ENCODE measurements around the gene DCTN3.

DNA sequence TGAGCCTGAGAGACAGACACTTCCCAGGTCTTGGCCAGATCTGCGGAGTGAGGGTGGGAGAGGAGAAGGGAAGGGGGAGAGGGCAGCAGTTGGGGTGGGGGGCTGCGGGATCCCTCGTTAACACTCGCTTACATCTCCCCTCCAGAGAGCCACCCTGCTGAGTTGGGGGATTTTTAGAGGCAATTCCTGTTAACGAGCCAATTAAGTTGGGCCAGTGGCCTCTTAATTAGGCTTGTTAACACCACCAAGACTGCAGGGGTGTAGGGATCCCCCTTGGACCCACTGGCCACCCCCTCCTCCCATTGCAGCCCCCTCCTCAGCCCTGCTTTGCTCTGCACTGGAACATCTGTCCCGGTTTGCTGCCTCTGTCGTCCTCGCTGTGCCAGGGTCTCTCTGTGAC lies 54.4 kb downstream of the DCTN3 start:
- TF ChIP-seq EZH2phosphoT487 (IDR thresholded peaks at IDR 0.05; ENCODE audit: insufficient read depth, low read depth), result no peak
- no peak for TF ChIP-seq EZH2 (IDR thresholded peaks at IDR 0.05; ENCODE audit: insufficient read depth, poor library complexity, severe bottlenecking)

Measured in GM23248 (cell line).